Esophagus squamous epithelium (tissue), 4 donors: ENCODE data around the gene BCL2L15.

Source experiments
- CTCF ChIP-seq, 6 experiments: fragments of 450-650 bp in 4 of 6; fragments of 200-600 bp in 2 of 6; sonication (generic) in 2 of 6; IDR thresholded peaks; one replicate each; pipeline ENCODE4 v1.5.1; 2016 to 2019; ENCODE audit warnings: antibody characterized with exemption in 6 of 6, mild to moderate bottlenecking in 4 of 6, moderate library complexity in 4 of 6
- POLR2A ChIP-seq, 4 donors: fragments of 450-650 bp; IDR thresholded peaks; one replicate each; pipeline ENCODE4 v1.6.1; 2017; ENCODE audit warnings: antibody characterized with exemption in 4 of 4, mild to moderate bottlenecking in 4 of 4, moderate library complexity in 3 of 4

- TF ChIP-seq CTCF (IDR thresholded peaks at IDR 0.05) (no peak), POLR2A (IDR thresholded peaks at IDR 0.05) (no peak)
These were observed 47.8 kb upstream of the BCL2L15 start for GRCh38 chr1:113935176-113935575.
